ENCODE results near the gene SQSTM1.
"Not testable (repeated sequence)": the region's sequence is repeated elsewhere in the genome, so short reads cannot be mapped to it uniquely, and the experiment has no call there.

The SQSTM1 gene

DNA sequence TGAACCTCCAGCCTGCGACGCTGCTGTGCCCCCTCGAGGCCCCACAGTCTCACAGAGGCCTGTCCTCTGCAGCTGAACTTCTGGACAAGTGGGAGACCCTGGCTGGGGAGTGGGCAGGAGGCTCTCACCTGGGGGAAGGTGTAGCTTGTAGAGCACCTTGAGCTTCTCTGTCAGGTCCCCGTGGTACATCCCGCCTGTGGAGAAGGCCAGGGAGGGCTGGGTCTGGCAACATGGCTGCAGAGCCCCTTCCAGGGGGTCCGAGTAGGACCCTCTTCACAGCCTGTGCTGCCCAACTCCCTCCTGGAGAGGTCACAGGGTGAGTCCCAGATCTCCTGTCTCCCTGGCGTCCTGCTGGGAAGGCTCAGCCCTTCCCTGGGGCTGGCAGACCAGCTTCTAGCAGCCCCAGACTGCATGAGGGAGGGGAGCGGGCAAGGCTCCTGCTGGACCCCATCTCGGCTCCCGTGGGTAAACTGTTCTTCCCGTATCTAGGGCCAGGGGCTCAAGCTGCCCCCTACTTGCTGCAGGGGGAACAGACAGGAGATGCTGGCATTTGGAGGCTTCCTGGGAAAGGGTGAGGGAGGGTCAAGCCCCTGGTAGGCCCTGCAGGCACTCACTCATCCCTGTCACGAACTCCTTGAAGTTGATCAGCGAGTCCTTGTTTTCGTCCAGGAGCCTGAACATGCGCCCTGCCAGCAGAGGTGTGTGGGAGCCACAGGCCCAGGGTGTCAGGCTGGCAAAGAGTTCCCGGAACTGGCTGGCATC is 49.1 kb downstream of the SQSTM1 start:
- H3K9ac ChIP-seq (ENCODE audit: low read length): no peak overlapping the region
- H3K27ac ChIP-seq (ENCODE audit: low read depth, low read length): no peak overlapping the region
- H3K27me3 ChIP-seq (ENCODE audit: low read length): no peaks in the 10 kb centered on the region
- no peak overlapping the region for H2AFZ ChIP-seq (ENCODE audit: low read depth, low read length, severe bottlenecking)
- H3K79me2 ChIP-seq (ENCODE audit: insufficient read depth, low read length): no peaks in the 10 kb centered on the region
- no peaks in the 10 kb centered on the region for H3F3A ChIP-seq (ENCODE audit: insufficient read depth)
- no peak overlapping the region for H3K4me3 ChIP-seq (ENCODE audit: insufficient read depth, low read length, poor library complexity, severe bottlenecking)
- H4K20me1 ChIP-seq (ENCODE audit: low read depth, low read length): no peaks in the 10 kb centered on the region
- no peaks in the 10 kb centered on the region for H3K9me2 ChIP-seq (replicated peaks; ENCODE audit: insufficient read depth, low read length)
- no peaks in the 10 kb centered on the region for H3K36me3 ChIP-seq (ENCODE audit: low read length)
- H3K4me2 ChIP-seq (ENCODE audit: low read depth, low read length, poor library complexity, severe bottlenecking): no peak overlapping the region
- H3K9me3 ChIP-seq (ENCODE audit: insufficient read depth, low read length): no peaks in the 10 kb centered on the region
- no peak for TF ChIP-seq EZH2phosphoT487 (conservative IDR thresholded peaks at IDR 0.05; ENCODE audit: low read length)
- TF ChIP-seq, protein P1, sequence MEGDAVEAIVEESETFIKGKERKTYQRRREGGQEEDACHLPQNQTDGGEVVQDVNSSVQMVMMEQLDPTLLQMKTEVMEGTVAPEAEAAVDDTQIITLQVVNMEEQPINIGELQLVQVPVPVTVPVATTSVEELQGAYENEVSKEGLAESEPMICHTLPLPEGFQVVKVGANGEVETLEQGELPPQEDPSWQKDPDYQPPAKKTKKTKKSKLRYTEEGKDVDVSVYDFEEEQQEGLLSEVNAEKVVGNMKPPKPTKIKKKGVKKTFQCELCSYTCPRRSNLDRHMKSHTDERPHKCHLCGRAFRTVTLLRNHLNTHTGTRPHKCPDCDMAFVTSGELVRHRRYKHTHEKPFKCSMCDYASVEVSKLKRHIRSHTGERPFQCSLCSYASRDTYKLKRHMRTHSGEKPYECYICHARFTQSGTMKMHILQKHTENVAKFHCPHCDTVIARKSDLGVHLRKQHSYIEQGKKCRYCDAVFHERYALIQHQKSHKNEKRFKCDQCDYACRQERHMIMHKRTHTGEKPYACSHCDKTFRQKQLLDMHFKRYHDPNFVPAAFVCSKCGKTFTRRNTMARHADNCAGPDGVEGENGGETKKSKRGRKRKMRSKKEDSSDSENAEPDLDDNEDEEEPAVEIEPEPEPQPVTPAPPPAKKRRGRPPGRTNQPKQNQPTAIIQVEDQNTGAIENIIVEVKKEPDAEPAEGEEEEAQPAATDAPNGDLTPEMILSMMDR (IDR thresholded peaks at IDR 0.05; ENCODE audit: insufficient read depth, low read length, poor library complexity, severe bottlenecking): no peak

DNA sequence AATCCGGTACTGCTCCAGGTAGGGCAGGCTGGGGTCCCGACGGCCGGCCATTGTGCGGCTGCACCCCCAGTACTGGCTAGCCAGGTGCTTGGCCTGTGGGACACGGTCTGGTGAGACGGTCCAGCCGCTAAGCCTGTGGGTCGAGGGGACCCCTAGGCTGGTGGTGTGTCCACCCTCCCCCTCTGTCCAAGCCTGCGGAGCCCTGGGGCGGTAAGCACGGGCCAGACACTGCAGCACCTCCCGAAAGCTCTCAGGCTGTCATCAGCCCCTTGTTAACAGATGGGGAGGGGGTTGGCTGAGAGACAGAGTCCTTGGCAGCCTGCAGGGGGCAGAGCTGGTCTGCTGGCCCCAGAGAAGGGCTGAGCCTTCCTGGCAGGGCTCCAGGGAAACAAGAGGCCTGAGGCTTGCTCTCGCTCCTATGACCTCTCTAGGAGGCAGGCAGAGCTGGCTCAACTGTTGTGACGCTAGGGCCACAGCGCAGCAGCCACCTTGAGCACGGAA is 49.7 kb downstream of the SQSTM1 start:
- Histone ChIP-seq H3K4me2 (ENCODE audit: low read depth, low read length, poor library complexity, severe bottlenecking) (no peak overlapping the region), H3F3A (ENCODE audit: insufficient read depth) (no peaks in the 10 kb centered on the region), H3K9me3 (ENCODE audit: insufficient read depth, low read length) (no peaks in the 10 kb centered on the region), H3K27ac (ENCODE audit: low read depth, low read length) (no peak overlapping the region), H3K9ac (ENCODE audit: low read length) (no peak overlapping the region), H3K79me2 (ENCODE audit: insufficient read depth, low read length) (no peaks in the 10 kb centered on the region), H3K4me3 (ENCODE audit: insufficient read depth, low read length, poor library complexity, severe bottlenecking) (no peak overlapping the region), H4K20me1 (ENCODE audit: low read depth, low read length) (no peaks in the 10 kb centered on the region), H3K27me3 (ENCODE audit: low read length) (no peaks in the 10 kb centered on the region), H2AFZ (ENCODE audit: low read depth, low read length, severe bottlenecking) (no peak overlapping the region), H3K9me2 (replicated peaks; ENCODE audit: insufficient read depth, low read length) (no peaks in the 10 kb centered on the region), H3K36me3 (ENCODE audit: low read length) (no peaks in the 10 kb centered on the region)
- TF ChIP-seq, protein P1 (IDR thresholded peaks at IDR 0.05; ENCODE audit: insufficient read depth, low read length, poor library complexity, severe bottlenecking): no peak
- no peak for TF ChIP-seq EZH2phosphoT487 (conservative IDR thresholded peaks at IDR 0.05; ENCODE audit: low read length)

DNA sequence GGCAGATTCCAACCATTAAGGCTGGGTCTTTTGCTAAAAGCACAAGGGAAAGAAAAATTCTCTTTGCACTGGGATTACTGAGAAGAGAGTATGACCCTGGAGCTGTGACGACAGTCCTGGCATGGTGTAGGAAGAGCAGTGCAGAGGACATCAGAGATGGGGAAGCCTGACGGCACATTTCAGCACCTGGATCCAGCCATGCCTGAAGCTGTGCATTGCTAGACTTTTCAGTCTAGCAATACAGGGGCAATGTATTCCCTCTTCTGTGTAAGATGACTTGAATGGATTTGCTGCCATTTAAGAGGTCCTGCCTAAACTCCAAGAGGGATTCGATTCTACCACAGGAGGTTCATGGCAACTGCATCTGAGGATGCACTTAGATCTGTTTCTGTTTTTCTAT is 50.2 kb downstream of the SQSTM1 start:
- no peaks in the 10 kb centered on the region for H3K36me3 ChIP-seq (ENCODE audit: low read length)
- H2AFZ ChIP-seq (ENCODE audit: low read depth, low read length, severe bottlenecking): no peak overlapping the region

DNA sequence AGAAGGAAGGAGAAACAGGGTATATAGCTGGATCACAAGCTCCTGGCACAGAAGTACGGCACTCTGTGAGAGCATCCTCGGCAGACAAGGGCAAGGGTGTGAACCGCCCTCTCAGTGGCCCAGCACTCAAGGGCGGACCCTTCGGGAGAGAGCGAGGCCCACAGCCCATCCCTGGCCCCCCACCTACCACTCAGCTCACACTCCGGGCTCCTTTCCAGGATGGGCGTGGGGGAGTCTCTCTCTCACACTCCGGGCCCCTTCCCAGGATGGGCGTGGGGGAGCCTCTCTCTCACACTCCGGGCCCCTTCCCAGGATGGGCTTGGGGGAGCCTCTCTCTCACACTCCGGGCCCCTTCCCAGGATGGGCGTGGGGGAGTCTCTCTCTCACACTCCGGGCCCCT is 50.8 kb downstream of the SQSTM1 start:
- not testable (repeated sequence) for H3K27me3 ChIP-seq (ENCODE audit: low read length); H3K9me2 ChIP-seq (replicated peaks; ENCODE audit: insufficient read depth, low read length); H3K9me3 ChIP-seq (ENCODE audit: insufficient read depth, low read length); H3K9ac ChIP-seq (ENCODE audit: low read length); H4K20me1 ChIP-seq (ENCODE audit: low read depth, low read length); H3F3A ChIP-seq (ENCODE audit: insufficient read depth); H3K4me3 ChIP-seq (ENCODE audit: insufficient read depth, low read length, poor library complexity, severe bottlenecking); H3K27ac ChIP-seq (ENCODE audit: low read depth, low read length); H2AFZ ChIP-seq (ENCODE audit: low read depth, low read length, severe bottlenecking); H3K4me2 ChIP-seq (ENCODE audit: low read depth, low read length, poor library complexity, severe bottlenecking); H3K79me2 ChIP-seq (ENCODE audit: insufficient read depth, low read length); H3K36me3 ChIP-seq (ENCODE audit: low read length)

More for the DNA sequence above, 50.2 kb downstream of the SQSTM1 start:
- no peaks in the 10 kb centered on the region for H3K9me2 ChIP-seq (replicated peaks; ENCODE audit: insufficient read depth, low read length)
- no peak overlapping the region for H3K4me3 ChIP-seq (ENCODE audit: insufficient read depth, low read length, poor library complexity, severe bottlenecking)
- no peaks in the 10 kb centered on the region for H3K79me2 ChIP-seq (ENCODE audit: insufficient read depth, low read length)
- H3K27me3 ChIP-seq (ENCODE audit: low read length): no peaks in the 10 kb centered on the region
- TF ChIP-seq, protein P1 (IDR thresholded peaks at IDR 0.05; ENCODE audit: insufficient read depth, low read length, poor library complexity, severe bottlenecking): no peak
- no peak for TF ChIP-seq EZH2phosphoT487 (conservative IDR thresholded peaks at IDR 0.05; ENCODE audit: low read length)
- H4K20me1 ChIP-seq (ENCODE audit: low read depth, low read length): no peaks in the 10 kb centered on the region
- no peaks in the 10 kb centered on the region for H3F3A ChIP-seq (ENCODE audit: insufficient read depth)
- no peak overlapping the region for H3K27ac ChIP-seq (ENCODE audit: low read depth, low read length)
- H3K9ac ChIP-seq (ENCODE audit: low read length): no peak overlapping the region
- H3K9me3 ChIP-seq (ENCODE audit: insufficient read depth, low read length): no peaks in the 10 kb centered on the region
- H3K4me2 ChIP-seq (ENCODE audit: low read depth, low read length, poor library complexity, severe bottlenecking): no peak overlapping the region
